Right lobe of liver (tissue), 6 donors: ENCODE data around the gene PLOD1. TPM values are rescaled to one million over a fixed set of nuclear protein-coding genes. Genes with fewer than 3 reads are reported as not detected.

Experiments
- ATAC-seq, 4 donors: fragments of 200-7000 bp; cut with Tn5 transposase; one replicate each; pipeline ENCODE4 v1.9.1; 2020; ENCODE audit warnings: mild to moderate bottlenecking in 4 of 4, moderate library complexity in 4 of 4
- DNase-seq, 3 donors: peaks; one replicate each; pipeline ENCODE4 v3.0.0-alpha.2; 2020
- H3K27ac ChIP-seq, 3 donors: fragments of 200-600 bp; one replicate each; pipeline ENCODE4 v1.8.0; 2022
- H3K27me3 ChIP-seq, 2 donors: fragments of 200-600 bp; one replicate each; pipeline ENCODE4 v1.8.0; 2022
- H3K36me3 ChIP-seq, 4 donors: fragments of 200-600 bp; sonication (generic) in 1 of 4; one replicate each; pipeline versions ENCODE4 v1.5.1 to v1.8.0; 2017 to 2022; ENCODE audit warnings: control low read depth in 1 of 4
- H3K4me1 ChIP-seq, 4 donors: fragments of 200-600 bp; sonication (generic) in 1 of 4; one replicate each; pipeline versions ENCODE4 v1.5.1 to v1.8.0; 2017 to 2022; ENCODE audit warnings: control low read depth in 1 of 4
- H3K4me3 ChIP-seq, 3 donors: fragments of 200-600 bp; one replicate each; pipeline ENCODE4 v1.8.0; 2022
- H3K9me3 ChIP-seq, 4 donors: fragments of 200-600 bp; sonication (generic) in 1 of 4; one replicate each; pipeline versions ENCODE4 v1.5.1 to v1.8.0; 2017 to 2022; ENCODE audit warnings: control low read depth in 1 of 4
- CTCF ChIP-seq, 4 donors: fragments of 200-600 bp in 3 of 4; fragments of 450-650 bp in 1 of 4; IDR thresholded peaks; one replicate each; pipeline versions ENCODE4 v1.5.1 to v1.8.0; 2016 to 2022; ENCODE audit warnings: antibody characterized with exemption in 4 of 4, mild to moderate bottlenecking in 2 of 4
- POLR2A ChIP-seq: fragments of 450-650 bp; IDR thresholded peaks from one replicate; pipeline ENCODE4 v1.6.1; 2017; ENCODE audit warnings: antibody characterized with exemption, mild to moderate bottlenecking
- WGBS: methylation state at CpG from one replicate; pipeline ENCODE4 v1.1.6; 2018; ENCODE audit warnings: low coverage, low lambda C conversion rate; ENCODE audit not compliant: insufficient coverage; ENCODE audit errors: missing lambda C conversion rate; 5-methylcytosine and 5-hydroxymethylcytosine counted together
- intact Hi-C, 2 donors: fragments of 100-400 bp; cut with DNase I; formaldehyde crosslinking; loops; one replicate each; pipeline versions ENCODE4 v1.11.2 to v1.14.1; 2022
- total RNA-seq, 6 experiments: library from RNA; depleted of rRNA in 2 of 6; stranded (reverse); fragments of >200 nt in 2 of 6; fragmentation: NEBNext Ultra II Directional in 3 of 6; extraction: Animal tissue kit (Norgen Biotek cat#: 25700) in 3 of 6; gene quantifications; one replicate each; pipeline versions ENCODE4 v1.1.0 to v1.2.4, GENCODE V29; 2016 to 2023
- donor health status: DM: no; HTN: yes; CAD: no.
- donor health status: DM: no; HTN: no; CAD: no.
- donor health status: DM: no; HTN: no; CAD: no.
- donor health status: DM: no; HTN: yes; CAD: no.
- donor health status: DM: no; HTN: yes; CAD: no.

Gene PLOD1
- total RNA-seq, 6 experiments from 2014 or later = 70.2 to 119 (median 93.8) TPM

GRCh38 chr1:11961230-11961629 is 26.7 kb downstream of the PLOD1 start:
- Histone ChIP-seq H3K27me3 (no peaks in the 10 kb centered on the region), H3K9me3 (no peaks in the 10 kb centered on the region), H3K36me3 (peaks cover 0 to 85% (median 24%) of the 10 kb centered on the region in 4 donors), H3K27ac (no peak overlapping the region), H3K4me3 (no peak overlapping the region), H3K4me1 (peaks cover 0 to 10% (median 0%) of the 10 kb centered on the region in 4 donors)
- no peak for TF ChIP-seq POLR2A
- TF ChIP-seq CTCF (IDR thresholded peaks at IDR 0.05) = no peak
- intact Hi-C loops = loop anchor here (10.0 kb wide), 2 partner anchors 46 to 126 kb away; no protein-coding TSS in a partner anchor
- peak in 2 of 4 donors; percentile 30 to 58 for ATAC-seq
- WGBS = 20% methylated on average over 4 of the region's 4 CpGs
- DNase-seq = no peak

- Histone ChIP-seq H3K4me3 (no peak overlapping the region), H3K27ac (no peak overlapping the region), H3K36me3 (peaks cover 0 to 66% (median 18%) of the 10 kb centered on the region in 4 donors), H3K9me3 (no peaks in the 10 kb centered on the region), H3K27me3 (no peaks in the 10 kb centered on the region), H3K4me1 (peaks cover 0 to 10% (median 0%) of the 10 kb centered on the region in 4 donors)
- no peak for ATAC-seq
- no peak for DNase-seq
- 61% methylated on average over 2 of the region's 3 CpGs for WGBS
- intact Hi-C loops = loop anchor here (10.0 kb wide), 2 partner anchors 49 to 129 kb away; no protein-coding TSS in a partner anchor
- no peak for TF ChIP-seq CTCF (IDR thresholded peaks at IDR 0.05)
- TF ChIP-seq POLR2A = no peak
These were observed 29.1 kb downstream of the PLOD1 start for GRCh38 chr1:11963622-11964021.

GRCh38 chr1:11964656-11965055 is 30.1 kb downstream of the PLOD1 start:
- H3K27ac ChIP-seq = no peak overlapping the region
- intact Hi-C loops = loop anchor here (5.0 to 10.0 kb wide), 3 partner anchors 50 to 130 kb away; no protein-coding TSS in a partner anchor
- no peak for ATAC-seq
- no peaks in the 10 kb centered on the region for H3K9me3 ChIP-seq
- H3K4me3 ChIP-seq = no peak overlapping the region
- no peaks in the 10 kb centered on the region for H3K27me3 ChIP-seq
- DNase-seq = no peak
- peaks cover 0 to 10% (median 0%) of the 10 kb centered on the region in 4 donors for H3K4me1 ChIP-seq
- TF ChIP-seq POLR2A (no peak), CTCF (IDR thresholded peaks at IDR 0.05) (no peak)
- peaks cover 0 to 68% (median 17%) of the 10 kb centered on the region in 4 donors for H3K36me3 ChIP-seq
- WGBS = 85% methylated on average over 7 of the region's 12 CpGs

- no peak overlapping the region for H3K27ac ChIP-seq
- intact Hi-C loops = loop anchor here (5.0 to 10.0 kb wide), 3 partner anchors 52 to 132 kb away; no protein-coding TSS in a partner anchor
- DNase-seq = peak in 1 of 3 donors; percentile 65
- H3K4me1 ChIP-seq = no peaks in the 10 kb centered on the region
- 26% methylated on average over 4 of the region's 6 CpGs for WGBS
- peaks cover 0 to 56% (median 15%) of the 10 kb centered on the region in 4 donors for H3K36me3 ChIP-seq
- H3K27me3 ChIP-seq = no peaks in the 10 kb centered on the region
- H3K4me3 ChIP-seq = no peak overlapping the region
- H3K9me3 ChIP-seq = no peaks in the 10 kb centered on the region
- peak; percentile 92 to 98 (median 96) for ATAC-seq
- TF ChIP-seq CTCF (IDR thresholded peaks at IDR 0.05) (peak; percentile 70 to 78 (median 72)), POLR2A (no peak)
These were observed 32.6 kb downstream of the PLOD1 start for GRCh38 chr1:11967028-11967547.
